UCSD-AML1 (cell line): Measurements from ENCODE around the gene MUC4.
"Not testable (repeated sequence)": the region's sequence is repeated elsewhere in the genome, so short reads cannot be mapped to it uniquely, and the experiment has no call there.

Experiments used
- DNase-seq: peaks from one replicate; lab custom pipeline; 2025; ENCODE audit not compliant: unreplicated experiment; lab: John Stamatoyannopoulos, UW

MUC4 gene

DNA sequence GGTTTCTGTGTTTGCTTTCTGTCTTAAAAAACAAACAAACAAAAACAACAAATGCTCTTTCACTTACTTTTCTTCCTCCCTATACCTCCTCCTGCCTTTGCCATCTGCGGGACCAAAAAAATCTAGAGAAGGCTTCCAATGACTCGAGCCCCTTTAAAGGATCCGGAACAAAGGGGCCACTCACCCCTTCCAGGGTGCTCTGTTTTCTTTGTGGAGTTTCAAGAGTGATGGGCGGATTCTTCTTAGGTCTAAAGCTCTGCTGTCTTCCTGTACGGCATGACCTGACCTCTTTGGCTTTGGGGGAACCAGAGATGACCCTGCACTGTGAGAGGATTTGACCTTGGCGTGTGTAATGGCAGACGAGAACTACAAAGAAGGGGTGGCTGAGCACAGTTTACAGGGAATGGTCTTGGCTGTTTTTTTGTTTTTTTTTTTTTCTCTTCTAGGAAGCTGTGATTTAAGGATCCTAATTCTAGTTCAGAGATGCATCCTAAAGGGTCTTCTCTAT lies 93.2 kb downstream of the MUC4 start:
- DNase-seq: no peak

- DNase-seq: no peak
Measured at GRCh38 chr3:195717852-195718476, 93.8 kb downstream of the MUC4 start.

GRCh38 chr3:195717416-195717815 lies 94.3 kb downstream of the MUC4 start:
- DNase-seq: no peak

- DNase-seq: no peak
Measured at GRCh38 chr3:195715583-195716266, 96.0 kb downstream of the MUC4 start.

GRCh38 chr3:195715134-195715533 lies 96.6 kb downstream of the MUC4 start:
- DNase-seq: no peak

DNA sequence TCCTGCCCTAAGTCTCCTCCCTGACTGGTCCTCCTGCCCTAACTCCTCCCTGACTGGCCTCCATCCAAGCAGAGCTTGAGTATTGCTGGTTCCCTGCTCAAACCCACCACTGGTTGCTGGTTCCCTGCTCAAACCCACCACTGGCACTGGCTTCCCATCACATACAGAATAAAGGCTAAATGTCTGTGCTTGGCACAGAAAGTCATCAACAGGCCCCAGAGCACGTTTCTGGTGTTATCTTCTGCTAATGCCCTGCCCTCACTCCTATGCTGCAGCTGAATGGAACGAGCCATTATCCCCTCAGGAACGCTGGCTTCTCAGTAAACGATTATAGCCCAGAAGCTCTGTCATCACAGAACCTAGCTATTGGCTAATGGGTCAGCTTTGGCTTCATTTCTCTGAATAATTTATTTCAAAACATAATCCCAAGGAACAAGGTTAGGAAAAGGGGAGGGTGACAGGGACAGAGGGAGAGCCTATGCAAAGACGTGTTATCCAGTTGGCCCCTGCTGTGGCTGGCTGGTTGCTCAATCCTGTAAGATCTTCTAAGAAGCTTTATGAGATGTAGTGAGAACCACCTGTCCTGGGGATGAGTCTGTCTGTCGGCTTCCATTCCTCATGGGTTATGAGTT lies 97.2 kb downstream of the MUC4 start:
- no peak for DNase-seq

DNA sequence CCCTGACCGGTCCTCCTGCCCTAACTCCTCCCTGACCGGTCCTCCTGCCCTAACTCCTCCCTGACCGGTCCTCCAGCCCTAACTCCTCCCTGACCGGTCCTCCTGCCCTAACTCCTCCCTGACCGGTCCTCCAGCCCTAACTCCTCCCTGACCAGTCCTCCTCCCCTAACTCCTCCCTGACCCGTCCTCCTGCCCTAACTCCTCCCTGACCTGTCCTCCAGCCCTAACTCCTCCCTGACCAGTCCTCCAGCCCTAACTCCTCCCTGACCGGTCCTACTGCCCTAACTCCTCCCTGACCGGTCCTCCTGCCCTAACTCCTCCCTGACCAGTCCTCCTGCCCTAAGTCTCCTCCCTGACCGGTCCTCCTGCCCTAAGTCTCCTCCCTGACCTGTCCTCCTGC lies 98.6 kb downstream of the MUC4 start:
- DNase-seq: not testable (repeated sequence)

- not testable (repeated sequence) for DNase-seq
Measured at GRCh38 chr3:195712535-195712910, 99.2 kb downstream of the MUC4 start.

GRCh38 chr3:195711813-195712534 lies 99.8 kb downstream of the MUC4 start:
- no peak for DNase-seq

- DNase-seq: not testable (repeated sequence)
Measured at GRCh38 chr3:195711091-195711812, 100.5 kb downstream of the MUC4 start.

DNA sequence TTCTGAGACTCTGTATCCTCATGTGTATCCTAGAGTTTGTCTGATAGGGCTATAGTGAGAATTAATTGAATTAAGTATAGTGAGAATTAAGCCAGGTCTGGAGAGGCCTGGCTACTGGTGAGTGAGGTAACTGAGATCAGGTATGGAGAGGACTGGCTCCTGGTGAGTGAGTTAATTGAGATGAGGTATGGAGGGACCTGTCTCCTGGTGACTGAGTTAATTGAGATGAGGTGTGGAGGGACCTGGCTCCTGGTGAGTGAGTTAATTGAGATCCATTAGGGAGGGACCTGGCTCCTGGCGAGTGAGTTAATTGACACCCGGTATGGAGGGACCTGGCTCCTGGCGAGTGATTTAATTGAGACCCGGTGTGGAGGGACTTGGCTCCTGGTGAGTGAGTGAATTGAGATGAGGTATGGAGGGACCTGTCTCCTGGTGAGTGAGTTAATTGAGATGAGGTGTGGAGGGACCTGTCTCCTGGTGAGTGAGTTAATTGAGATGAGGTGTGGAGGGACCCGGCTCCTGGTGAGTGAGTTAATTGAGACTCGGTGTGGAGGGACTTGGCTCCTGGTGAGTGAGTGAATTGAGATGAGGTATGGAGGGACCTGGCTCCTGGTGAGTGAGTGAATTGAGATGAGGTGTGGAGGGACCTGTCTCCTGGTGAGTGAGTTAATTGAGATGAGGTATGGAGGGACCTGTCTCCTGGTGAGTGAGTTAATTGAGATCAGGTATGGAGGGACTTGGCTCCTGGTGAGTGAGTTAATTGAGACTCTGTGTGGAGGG lies 101.4 kb downstream of the MUC4 start:
- DNase-seq: not testable (repeated sequence)

DNA sequence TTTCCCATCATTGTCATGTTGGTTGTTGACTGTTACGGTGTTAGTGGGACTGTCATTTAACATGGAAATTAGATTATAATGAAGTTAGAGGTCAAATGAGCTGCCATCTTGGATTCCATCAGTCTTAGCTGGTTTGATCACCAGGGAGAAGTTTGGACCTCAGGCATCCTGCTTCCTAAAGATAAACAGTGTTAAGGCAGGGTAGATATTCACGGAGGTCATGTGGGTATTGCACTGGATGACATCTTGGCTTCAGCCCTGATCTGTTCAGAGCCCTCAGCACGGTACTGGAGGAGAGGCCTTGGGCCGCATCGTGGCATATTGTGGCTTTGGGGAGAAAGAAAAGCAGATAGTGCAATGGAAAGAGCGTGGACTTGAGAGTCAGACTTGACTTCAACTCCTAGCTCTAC lies 102.0 kb downstream of the MUC4 start:
- DNase-seq: no peak

GRCh38 chr3:195708626-195709481 lies 102.9 kb downstream of the MUC4 start:
- no peak for DNase-seq

GRCh38 chr3:195708061-195708460 lies 103.7 kb downstream of the MUC4 start:
- no peak for DNase-seq

- DNase-seq: no peak
Measured at GRCh38 chr3:195705081-195705991, 106.4 kb downstream of the MUC4 start.

- DNase-seq: no peak
Measured at GRCh38 chr3:195704433-195704999, 107.2 kb downstream of the MUC4 start.

DNA sequence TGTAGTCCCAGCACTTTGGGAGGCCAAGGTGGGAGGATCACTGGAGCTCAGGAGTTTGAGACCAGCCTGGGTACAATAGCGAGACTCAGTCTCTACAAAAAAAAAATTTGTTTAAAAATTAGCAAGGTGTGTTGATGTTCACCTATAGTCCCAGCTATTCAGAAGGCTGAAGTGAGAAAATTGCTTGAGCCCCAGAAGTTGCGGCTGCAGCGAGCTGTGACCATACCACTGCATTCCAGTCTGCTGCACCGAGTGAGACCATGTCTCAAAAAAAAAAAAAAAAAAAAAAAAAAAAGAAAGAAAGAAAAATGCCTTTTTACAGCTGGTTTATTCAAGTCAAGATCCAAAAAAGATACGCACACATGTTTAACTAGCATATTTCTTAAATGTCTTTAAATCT lies 108.0 kb downstream of the MUC4 start:
- DNase-seq: no peak
